Natural killer cell (primary cell): ENCODE data around the gene ANKRD28. TPM values are rescaled to one million over a fixed set of nuclear protein-coding genes. Genes with fewer than 3 reads are reported as not detected.

Experiments
- ATAC-seq, 3 donors: fragments of 150-1000 bp in 2 of 3; fragments of 200-7000 bp in 1 of 3; cut with Tn5 transposase; 1 replicate in 1 of 3; 2 replicates in 2 of 3; pipeline ENCODE4 v1.10.0; 2021; ENCODE audit warnings: mild to moderate bottlenecking in 2 of 3, moderate library complexity in 2 of 3
- DNase-seq, 2 donors: peaks; one replicate each; pipeline versions ENCODE4 v3.0.0 to v3.0.0-alpha.2; 2013 to 2021; ENCODE audit warnings: mixed read lengths in 1 of 2
- H3K27ac ChIP-seq: one replicate; pipeline ENCODE4 v1.5.1; 2013; ENCODE audit warnings: mild to moderate bottlenecking, low read length
- H3K27me3 ChIP-seq: one replicate; pipeline ENCODE4 v1.6.1; 2013; ENCODE audit warnings: low read length; ENCODE audit not compliant: control insufficient read depth, insufficient read depth
- H3K36me3 ChIP-seq: one replicate; pipeline ENCODE4 v1.6.1; 2013; ENCODE audit warnings: low read length; ENCODE audit not compliant: control insufficient read depth, insufficient read depth
- H3K4me1 ChIP-seq: one replicate; pipeline ENCODE4 v1.6.1; 2013; ENCODE audit warnings: low read length; ENCODE audit not compliant: control insufficient read depth, insufficient read depth
- H3K4me3 ChIP-seq: one replicate; pipeline ENCODE4 v1.5.1; 2013; ENCODE audit warnings: low read length
- H3K9me3 ChIP-seq: one replicate; pipeline ENCODE4 v1.6.1; 2013; ENCODE audit warnings: low read length; ENCODE audit not compliant: control insufficient read depth, insufficient read depth
- H3K27ac Mint-ChIP-seq, 2 donors: one replicate each; pipeline ENCODE4 v1.8.0; 2022; ENCODE audit warnings: mild to moderate bottlenecking in 2 of 2, mixed read lengths in 2 of 2, moderate library complexity in 1 of 2
- H3K27me3 Mint-ChIP-seq, 2 donors: one replicate each; pipeline ENCODE4 v1.8.0; 2022; ENCODE audit warnings: low read depth in 2 of 2, mixed read lengths in 2 of 2
- H3K36me3 Mint-ChIP-seq: one replicate; pipeline ENCODE4 v1.8.0; 2022; ENCODE audit warnings: mixed read lengths
- H3K4me1 Mint-ChIP-seq, 2 donors: one replicate each; pipeline ENCODE4 v1.8.0; 2022; ENCODE audit warnings: mixed read lengths in 2 of 2
- H3K4me3 Mint-ChIP-seq: one replicate; pipeline ENCODE4 v1.8.0; 2022; ENCODE audit warnings: mild to moderate bottlenecking, moderate library complexity, mixed read lengths
- H3K9me3 Mint-ChIP-seq, 2 donors: one replicate each; pipeline ENCODE4 v1.8.0; 2022; ENCODE audit warnings: mixed read lengths in 2 of 2
- WGBS: methylation state at CpG from one replicate; pipeline ENCODE4 v1.1.7; 2013; ENCODE audit warnings: missing lambda C conversion rate; ENCODE audit not compliant: insufficient coverage; 5-methylcytosine and 5-hydroxymethylcytosine counted together
- intact Hi-C: fragments of 100-400 bp; cut with micrococcal nuclease; formaldehyde crosslinking; loops from one replicate; pipeline ENCODE4 v1.14.2; 2022
- total RNA-seq, 4 donors: library from RNA; stranded (reverse); fragments of 120-200 nt in 1 of 4; gene quantifications; one replicate each; pipeline versions ENCODE4 v1.2.3 to v1.2.4, GENCODE V29; 2013 to 2022
- TF ChIP-seq, protein P1 (sequence below): fragments of 200-600 bp; IDR thresholded peaks from one replicate; pipeline ENCODE4 v1.8.0; 2022; ENCODE audit warnings: antibody characterized with exemption

ANKRD28 gene
- total RNA-seq, 3 donors from 2014 or later (not counting 1 experiment from before 2014, with no cell fraction given), result 58.0 to 99.7 (median 91.7) TPM

DNA sequence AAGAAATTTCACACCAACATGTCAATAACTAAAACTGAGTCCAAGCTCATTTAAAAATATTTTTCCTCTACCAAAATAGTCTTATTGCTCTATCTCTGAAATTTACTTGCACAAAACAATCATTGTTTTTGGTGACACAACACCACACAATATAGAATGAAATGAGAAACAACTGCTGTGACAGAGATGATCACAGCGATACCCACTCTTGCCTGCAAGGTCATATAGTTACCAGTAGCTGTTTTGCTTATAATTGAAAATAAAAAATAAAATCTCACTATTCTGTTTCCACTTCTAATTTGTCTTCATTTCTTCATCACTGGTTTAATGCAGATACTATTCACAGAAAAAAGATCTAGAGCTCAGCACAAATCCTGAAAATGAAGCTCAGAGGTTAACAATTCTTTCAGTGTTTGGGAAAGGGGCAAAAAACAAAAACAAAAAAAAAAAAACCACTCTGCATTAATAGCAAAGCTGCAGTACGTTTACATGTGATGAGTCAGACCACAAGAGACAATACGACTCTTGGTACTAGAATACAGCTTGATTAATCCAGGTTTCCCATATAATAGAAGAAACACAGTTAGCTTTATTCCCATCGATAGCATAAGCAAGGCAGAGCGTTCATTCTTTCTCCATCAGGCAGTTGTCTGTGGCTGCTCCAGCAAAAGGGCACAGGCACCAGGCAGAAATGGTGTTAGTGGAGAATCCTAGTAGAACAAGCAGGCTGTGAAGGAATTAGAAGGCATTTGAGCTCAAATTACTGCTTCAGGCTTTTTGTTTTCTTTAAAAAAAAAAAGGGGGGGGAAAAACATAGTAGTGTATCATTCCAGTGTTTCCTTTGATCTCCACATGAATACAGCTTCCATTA lies 773 bp downstream of the ANKRD28 start:
- Histone ChIP-seq H3K36me3 (no peaks in the 10 kb centered on the region), H3K4me3 (peak overlapping the region; percentile 28), H3K9me3 (no peaks in the 10 kb centered on the region), H3K27ac (peak overlapping the region; percentile 92), H3K27me3 (no peaks in the 10 kb centered on the region), H3K4me1 (peaks cover 9% of the 10 kb centered on the region)
- DNase-seq (peak in 1 of 2 donors; percentile 45), ATAC-seq (peak; percentile 30 to 38 (median 30))
- H3K9me3 Mint-ChIP-seq, result peaks cover 0 to 2% of the 10 kb centered on the region in 2 donors
- no peaks in the 10 kb centered on the region for H3K27me3 Mint-ChIP-seq
- 5% methylated on average over 4 of the region's 5 CpGs for WGBS
- peaks cover 72 to 78% of the 10 kb centered on the region in 2 donors for H3K4me1 Mint-ChIP-seq
- peaks cover 2% of the 10 kb centered on the region for H3K36me3 Mint-ChIP-seq
- H3K27ac Mint-ChIP-seq, result peak overlapping the region; percentile 91 to 92
- TF ChIP-seq, protein P1, sequence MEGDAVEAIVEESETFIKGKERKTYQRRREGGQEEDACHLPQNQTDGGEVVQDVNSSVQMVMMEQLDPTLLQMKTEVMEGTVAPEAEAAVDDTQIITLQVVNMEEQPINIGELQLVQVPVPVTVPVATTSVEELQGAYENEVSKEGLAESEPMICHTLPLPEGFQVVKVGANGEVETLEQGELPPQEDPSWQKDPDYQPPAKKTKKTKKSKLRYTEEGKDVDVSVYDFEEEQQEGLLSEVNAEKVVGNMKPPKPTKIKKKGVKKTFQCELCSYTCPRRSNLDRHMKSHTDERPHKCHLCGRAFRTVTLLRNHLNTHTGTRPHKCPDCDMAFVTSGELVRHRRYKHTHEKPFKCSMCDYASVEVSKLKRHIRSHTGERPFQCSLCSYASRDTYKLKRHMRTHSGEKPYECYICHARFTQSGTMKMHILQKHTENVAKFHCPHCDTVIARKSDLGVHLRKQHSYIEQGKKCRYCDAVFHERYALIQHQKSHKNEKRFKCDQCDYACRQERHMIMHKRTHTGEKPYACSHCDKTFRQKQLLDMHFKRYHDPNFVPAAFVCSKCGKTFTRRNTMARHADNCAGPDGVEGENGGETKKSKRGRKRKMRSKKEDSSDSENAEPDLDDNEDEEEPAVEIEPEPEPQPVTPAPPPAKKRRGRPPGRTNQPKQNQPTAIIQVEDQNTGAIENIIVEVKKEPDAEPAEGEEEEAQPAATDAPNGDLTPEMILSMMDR, result no peak
- peak overlapping the region; percentile 91 for H3K4me3 Mint-ChIP-seq
- intact Hi-C loops, result loop anchor here (1.0 to 10.0 kb wide), 2 partner anchors 66 to 1652 kb away; no protein-coding TSS in a partner anchor

DNA sequence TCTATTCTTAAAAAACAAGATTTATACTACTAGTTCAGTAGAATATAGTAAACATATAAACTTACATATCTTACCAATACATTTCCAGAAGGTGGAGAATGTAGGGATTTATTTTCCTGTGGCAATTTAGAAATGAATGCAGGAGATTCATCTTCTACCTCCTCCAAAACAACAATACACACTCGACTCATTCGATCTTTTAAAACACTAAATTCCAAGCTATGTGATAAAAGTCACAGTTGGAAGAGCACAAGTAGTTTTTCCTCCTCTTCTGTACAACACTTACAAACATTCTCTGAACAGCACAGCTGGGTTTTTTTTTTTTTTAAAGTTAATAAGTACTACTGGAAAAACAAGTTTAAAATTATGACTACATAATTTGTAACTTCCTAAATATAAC lies 1.4 kb downstream of the ANKRD28 start:
- peaks cover 72 to 78% of the 10 kb centered on the region in 2 donors for H3K4me1 Mint-ChIP-seq
- H3K36me3 Mint-ChIP-seq, result peaks cover 8% of the 10 kb centered on the region
- peaks cover 0 to 2% of the 10 kb centered on the region in 2 donors for H3K9me3 Mint-ChIP-seq
- Histone ChIP-seq H3K4me3 (peak overlapping the region; percentile 28), H3K27me3 (no peaks in the 10 kb centered on the region), H3K4me1 (peaks cover 9% of the 10 kb centered on the region), H3K9me3 (no peaks in the 10 kb centered on the region), H3K27ac (peak overlapping the region; percentile 92), H3K36me3 (no peaks in the 10 kb centered on the region)
- intact Hi-C loops, result loop anchor here (10.0 kb wide), 1 partner anchor 1652 kb away; no protein-coding TSS in a partner anchor
- peak overlapping the region; percentile 91 for H3K4me3 Mint-ChIP-seq
- H3K27ac Mint-ChIP-seq, result peak overlapping the region; percentile 91 to 92
- no peaks in the 10 kb centered on the region for H3K27me3 Mint-ChIP-seq
- no peak for ATAC-seq
- DNase-seq, result no peak
- TF ChIP-seq, protein P1, result no peak
- WGBS, result no CpG with 5 or more reads among the region's 2 CpGs

DNA sequence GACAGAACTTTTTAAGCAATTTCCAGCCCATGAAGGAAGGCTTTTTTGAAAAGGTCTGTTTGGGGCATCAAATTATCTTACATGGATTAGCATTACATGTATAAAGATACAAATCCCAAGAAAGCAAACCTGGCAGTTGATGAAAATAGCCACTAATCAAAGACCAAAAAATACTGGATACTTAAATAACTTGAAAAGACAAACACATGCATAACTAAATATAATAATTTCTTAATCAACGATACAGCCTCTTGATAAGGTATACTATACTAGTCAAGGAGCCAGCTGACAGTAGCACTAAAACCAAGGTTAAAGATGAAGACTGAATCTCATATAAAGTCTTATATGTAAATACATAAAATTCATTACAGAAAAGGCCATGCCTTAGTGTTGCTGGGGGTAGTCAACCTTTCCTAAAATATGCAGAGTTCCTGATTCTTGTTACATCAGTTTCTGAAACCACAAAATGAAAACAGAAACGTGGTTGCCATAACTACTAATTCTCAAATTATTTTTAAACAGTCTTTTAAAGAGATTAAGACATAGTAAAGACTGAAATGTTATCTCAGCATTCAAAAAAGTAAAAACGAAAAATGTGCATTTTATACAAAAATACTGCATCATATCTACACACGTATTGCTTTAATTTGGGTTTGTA lies 2.0 kb downstream of the ANKRD28 start:
- DNase-seq (peak in 1 of 2 donors; percentile 69), ATAC-seq (peak; percentile 18 to 38 (median 21))
- Histone ChIP-seq H3K4me1 (peaks cover 9% of the 10 kb centered on the region), H3K9me3 (no peaks in the 10 kb centered on the region), H3K27ac (peak overlapping the region; percentile 92), H3K4me3 (peak overlapping the region; percentile 28), H3K27me3 (no peaks in the 10 kb centered on the region), H3K36me3 (no peaks in the 10 kb centered on the region)
- peaks cover 73 to 78% of the 10 kb centered on the region in 2 donors for H3K4me1 Mint-ChIP-seq
- peaks cover 8% of the 10 kb centered on the region for H3K36me3 Mint-ChIP-seq
- peak overlapping the region; percentile 91 for H3K4me3 Mint-ChIP-seq
- intact Hi-C loops, result loop anchor here (2.0 to 10.0 kb wide), 2 partner anchors 129 to 1651 kb away; no protein-coding TSS in a partner anchor
- peaks cover 0 to 2% of the 10 kb centered on the region in 2 donors for H3K9me3 Mint-ChIP-seq
- H3K27me3 Mint-ChIP-seq, result no peaks in the 10 kb centered on the region
- peak overlapping the region; percentile 91 to 92 for H3K27ac Mint-ChIP-seq
- WGBS, result no CpG with 5 or more reads among the region's 4 CpGs
- TF ChIP-seq, protein P1, result no peak
